C4-2B (cell line): ENCODE results near the gene RITA1.

Source experiments
- H3K27ac ChIP-seq: fragments of 450-650 bp; 2 replicates; pipeline ENCODE4 v1.5.1; 2017
- CTCF ChIP-seq: fragments of 450-650 bp; conservative IDR thresholded peaks from 2 replicates; pipeline ENCODE4 v1.5.1; 2017; ENCODE audit warnings: mild to moderate bottlenecking
- ZFX ChIP-seq: fragments of 450-650 bp; IDR thresholded peaks from 2 replicates; pipeline ENCODE4 v1.6.1; 2017

Gene RITA1

GRCh38 chr12:113171543-113171942 is 14.0 kb upstream of the RITA1 start:
- TF ChIP-seq CTCF (no peak), ZFX (no peak)

GRCh38 chr12:113172185-113172584 is 13.3 kb upstream of the RITA1 start:
- TF ChIP-seq CTCF = no peak
- TF ChIP-seq ZFX = no peak

More at GRCh38 chr12:113171543-113171942, 14.0 kb upstream of the RITA1 start:
- no peak overlapping the region for H3K27ac ChIP-seq

GRCh38 chr12:113173081-113173698 is 12.3 kb upstream of the RITA1 start:
- no peak overlapping the region for H3K27ac ChIP-seq
- no peak for TF ChIP-seq ZFX
- TF ChIP-seq CTCF = no peak

More at GRCh38 chr12:113172185-113172584, 13.3 kb upstream of the RITA1 start:
- H3K27ac ChIP-seq = no peak overlapping the region

GRCh38 chr12:113174461-113175384 is 10.8 kb upstream of the RITA1 start:
- H3K27ac ChIP-seq = no peak overlapping the region
- TF ChIP-seq ZFX = no peak
- peak; percentile 96 for TF ChIP-seq CTCF

GRCh38 chr12:113179023-113179422 is 6.5 kb upstream of the RITA1 start:
- TF ChIP-seq ZFX (no peak), CTCF (no peak)

GRCh38 chr12:113180333-113180732 is 5.2 kb upstream of the RITA1 start:
- no peak overlapping the region for H3K27ac ChIP-seq
- TF ChIP-seq CTCF (no peak), ZFX (no peak)

More at GRCh38 chr12:113179023-113179422, 6.5 kb upstream of the RITA1 start:
- H3K27ac ChIP-seq = no peak overlapping the region

GRCh38 chr12:113181975-113182374 is 3.5 kb upstream of the RITA1 start:
- no peak overlapping the region for H3K27ac ChIP-seq
- TF ChIP-seq CTCF (no peak), ZFX (no peak)
